ENCODE measurements around the gene CLDN22.

The CLDN22 gene

DNA sequence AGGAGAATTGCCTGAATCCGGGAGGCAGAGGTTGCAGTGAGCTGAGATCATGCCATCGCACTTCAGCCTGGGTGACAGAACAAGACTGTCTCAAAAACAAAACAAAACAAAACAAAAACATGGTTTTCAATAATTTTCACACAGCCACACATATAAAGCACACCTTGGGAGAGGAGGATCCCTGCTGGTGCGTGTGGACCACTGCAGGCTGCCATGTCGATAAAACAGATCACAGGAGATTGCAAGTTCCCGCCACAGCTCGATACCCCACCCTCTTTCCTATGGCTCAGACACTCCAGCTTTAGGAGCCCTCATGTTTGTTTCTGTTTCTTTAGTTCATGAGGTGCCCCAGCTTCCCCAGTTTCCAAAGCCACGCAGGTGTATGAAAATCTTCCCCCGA lies 33.5 kb upstream of the CLDN22 start:
- TF ChIP-seq, protein P1, sequence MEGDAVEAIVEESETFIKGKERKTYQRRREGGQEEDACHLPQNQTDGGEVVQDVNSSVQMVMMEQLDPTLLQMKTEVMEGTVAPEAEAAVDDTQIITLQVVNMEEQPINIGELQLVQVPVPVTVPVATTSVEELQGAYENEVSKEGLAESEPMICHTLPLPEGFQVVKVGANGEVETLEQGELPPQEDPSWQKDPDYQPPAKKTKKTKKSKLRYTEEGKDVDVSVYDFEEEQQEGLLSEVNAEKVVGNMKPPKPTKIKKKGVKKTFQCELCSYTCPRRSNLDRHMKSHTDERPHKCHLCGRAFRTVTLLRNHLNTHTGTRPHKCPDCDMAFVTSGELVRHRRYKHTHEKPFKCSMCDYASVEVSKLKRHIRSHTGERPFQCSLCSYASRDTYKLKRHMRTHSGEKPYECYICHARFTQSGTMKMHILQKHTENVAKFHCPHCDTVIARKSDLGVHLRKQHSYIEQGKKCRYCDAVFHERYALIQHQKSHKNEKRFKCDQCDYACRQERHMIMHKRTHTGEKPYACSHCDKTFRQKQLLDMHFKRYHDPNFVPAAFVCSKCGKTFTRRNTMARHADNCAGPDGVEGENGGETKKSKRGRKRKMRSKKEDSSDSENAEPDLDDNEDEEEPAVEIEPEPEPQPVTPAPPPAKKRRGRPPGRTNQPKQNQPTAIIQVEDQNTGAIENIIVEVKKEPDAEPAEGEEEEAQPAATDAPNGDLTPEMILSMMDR (IDR thresholded peaks at IDR 0.05), result no peak
- DNase-seq (ENCODE audit: low spot score), result no peak
- no peak overlapping the region for H3K4me3 ChIP-seq
- H3K27ac ChIP-seq, result no peak overlapping the region

DNA sequence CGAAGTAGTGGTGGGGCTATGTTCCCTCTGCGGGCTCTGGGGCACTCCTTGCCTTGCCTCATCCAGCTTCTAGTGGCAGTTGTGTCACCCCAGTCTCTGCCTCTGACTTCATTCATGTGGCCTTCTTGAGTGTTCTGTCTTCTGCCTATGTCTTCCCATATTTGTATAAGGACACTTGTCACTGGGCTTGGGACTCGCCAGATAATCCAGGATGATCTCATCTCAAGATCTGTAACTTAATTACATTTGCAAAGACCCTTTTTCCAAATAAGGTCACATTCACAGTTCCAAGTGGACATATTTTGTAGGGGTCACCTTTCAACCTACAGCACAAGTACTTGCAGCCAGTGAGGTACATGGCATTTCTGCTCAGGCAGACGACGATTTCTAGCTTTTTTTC lies 32.5 kb upstream of the CLDN22 start:
- TF ChIP-seq, protein P1 (IDR thresholded peaks at IDR 0.05), result no peak
- Histone ChIP-seq H3K4me3 (no peak overlapping the region), H3K27ac (no peak overlapping the region)
- DNase-seq (ENCODE audit: low spot score), result no peak

DNA sequence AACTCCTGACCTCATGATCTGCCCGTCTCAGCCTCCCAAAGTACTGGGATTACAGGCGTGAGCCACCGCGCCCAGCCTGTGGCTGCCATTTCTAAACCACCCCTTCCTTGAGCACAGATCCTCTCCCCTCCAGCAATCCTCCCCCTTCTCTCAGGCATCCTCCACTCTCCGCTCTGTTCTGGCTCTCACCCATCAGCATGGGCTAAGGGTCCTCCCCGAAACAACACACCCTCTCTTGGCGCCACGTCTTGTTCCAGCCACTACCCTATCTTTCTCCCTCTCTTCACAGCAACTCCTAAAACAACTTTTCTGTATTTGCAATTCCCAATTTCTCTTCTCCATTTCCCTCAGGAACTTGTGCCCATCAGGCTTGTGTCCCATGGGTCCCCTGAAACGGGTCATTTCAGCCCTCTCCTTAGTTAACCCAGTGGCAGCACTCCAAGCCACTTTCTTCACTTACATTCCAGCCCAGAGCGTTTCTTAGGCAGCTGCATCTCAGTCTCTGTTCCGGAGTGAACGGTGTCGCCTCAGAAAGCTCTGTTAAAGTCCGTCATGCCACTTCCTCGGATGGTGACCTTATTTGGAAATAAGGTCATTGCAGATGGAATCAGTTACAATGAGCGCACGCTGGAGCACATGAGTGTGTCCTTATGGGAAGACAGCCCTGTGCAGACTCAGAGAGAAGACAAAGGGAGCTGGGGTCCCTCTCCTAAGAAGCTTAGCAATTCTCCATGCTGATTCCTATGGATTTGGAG lies 30.4 kb upstream of the CLDN22 start:
- TF ChIP-seq, protein P1 (IDR thresholded peaks at IDR 0.05), result no peak
- Histone ChIP-seq H3K27ac (no peak overlapping the region), H3K4me3 (no peak overlapping the region)
- no peak for DNase-seq (ENCODE audit: low spot score)

DNA sequence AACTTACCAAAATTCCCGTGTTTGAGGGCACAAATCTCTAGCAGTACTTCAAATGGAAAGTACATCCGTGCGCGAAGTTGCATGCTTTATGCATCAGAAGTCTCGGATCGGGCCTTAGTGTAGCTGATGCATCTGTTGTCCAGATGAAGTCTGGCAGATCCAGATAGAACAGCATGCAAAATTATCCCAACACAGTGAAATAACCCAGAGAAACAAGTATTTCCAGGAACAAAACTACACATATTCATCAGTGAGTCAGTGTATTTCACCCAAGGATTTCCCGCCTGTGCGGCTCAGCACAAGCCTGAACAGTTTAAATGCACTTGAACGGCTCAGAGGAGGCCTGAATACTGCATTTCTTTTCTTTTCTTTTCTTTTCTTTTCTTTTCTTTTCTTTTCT lies 29.6 kb upstream of the CLDN22 start:
- Histone ChIP-seq H3K27ac (no peak overlapping the region), H3K4me3 (no peak overlapping the region)
- TF ChIP-seq, protein P1 (IDR thresholded peaks at IDR 0.05), result no peak
- DNase-seq (ENCODE audit: low spot score), result no peak

DNA sequence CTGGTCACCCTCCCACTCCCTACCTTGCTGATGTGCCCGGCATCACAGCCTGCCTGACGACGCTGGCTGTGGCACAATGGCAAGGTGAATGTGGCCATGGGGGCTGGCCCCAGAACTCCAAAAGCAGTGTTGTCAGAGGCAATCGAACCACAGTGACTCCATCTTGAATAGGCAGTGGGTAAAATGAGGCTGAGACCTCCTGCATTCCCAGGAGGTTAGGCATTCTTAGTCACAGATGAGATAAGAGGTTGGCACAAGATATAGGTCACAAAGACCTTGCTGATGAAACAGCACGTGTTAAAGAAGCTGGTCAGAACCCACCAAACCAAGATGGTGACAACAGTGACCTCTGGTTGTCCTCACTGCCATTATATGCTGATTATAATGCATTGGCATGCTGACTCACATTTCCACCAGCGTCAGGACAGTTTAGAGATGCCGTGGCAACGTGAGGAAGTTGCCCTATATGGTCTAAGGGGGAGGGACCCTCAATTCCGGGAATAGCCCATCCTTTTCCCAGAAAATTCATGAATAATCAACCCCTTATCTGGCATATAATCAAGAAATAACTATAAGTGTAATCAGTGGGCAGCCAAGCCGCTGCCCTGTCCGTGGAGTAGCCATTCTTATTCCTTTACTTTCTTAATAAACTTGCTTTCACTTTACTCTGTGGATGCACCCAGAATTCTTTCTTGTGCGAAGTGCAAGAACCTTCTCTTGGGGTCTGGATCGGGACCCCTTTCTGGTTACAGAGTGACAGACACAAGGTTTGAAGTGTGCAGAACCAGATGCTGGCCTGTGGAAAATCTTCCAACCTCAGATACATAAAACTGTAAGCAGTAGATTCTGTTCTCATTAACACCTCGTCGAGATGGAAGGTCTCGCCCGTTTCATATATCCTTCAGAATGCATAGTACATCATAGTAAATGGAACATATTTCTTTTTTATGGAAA lies 28.9 kb upstream of the CLDN22 start:
- no peak for DNase-seq (ENCODE audit: low spot score)
- TF ChIP-seq, protein P1 (IDR thresholded peaks at IDR 0.05), result no peak
- Histone ChIP-seq H3K27ac (no peak overlapping the region), H3K4me3 (no peak overlapping the region)

DNA sequence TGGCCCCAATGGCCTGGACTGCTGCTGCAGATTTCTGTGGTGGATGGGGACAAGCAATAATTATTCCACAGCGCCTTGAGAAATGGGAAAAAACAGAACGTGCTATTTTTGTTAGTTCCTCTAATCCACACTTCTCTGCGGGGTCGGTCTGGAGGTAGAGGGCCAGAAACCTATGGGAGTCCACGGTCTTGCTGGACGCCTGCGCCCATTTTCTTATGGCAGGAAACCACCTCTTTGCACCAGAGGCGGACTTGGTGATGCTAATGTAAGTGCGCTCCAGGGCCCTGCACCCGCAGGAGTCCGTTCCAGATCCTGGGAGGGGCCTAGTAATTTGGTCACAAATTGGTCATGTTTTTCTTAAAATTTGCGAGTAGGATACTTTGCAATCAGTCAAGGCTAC lies 28.1 kb upstream of the CLDN22 start:
- peak; percentile 19 for DNase-seq (ENCODE audit: low spot score)
- no peak overlapping the region for H3K4me3 ChIP-seq
- TF ChIP-seq, protein P1 (IDR thresholded peaks at IDR 0.05), result no peak
- H3K27ac ChIP-seq, result no peak overlapping the region

Data from coronary artery (tissue), 2 donors.